Trophoblast cell (in vitro differentiated cells and primary cell): ENCODE results near the gene SLC6A9.

ENCODE experiments used
- DNase-seq, 2 donors: peaks; one replicate each; pipeline ENCODE4 v3.0.0-alpha.2; 2016
- H2AFZ ChIP-seq: 2 replicates; pipeline ENCODE4 v1.6.1; 2013; ENCODE audit warnings: low read length, moderate library complexity, mild to moderate bottlenecking; ENCODE audit not compliant: insufficient read depth, poor library complexity
- H2AK5ac ChIP-seq: 2 replicates; pipeline ENCODE4 v1.6.1; 2013; ENCODE audit warnings: mild to moderate bottlenecking, low read length
- H2BK120ac ChIP-seq: 2 replicates; pipeline ENCODE4 v1.6.1; 2013; ENCODE audit warnings: low read length, mild to moderate bottlenecking, moderate library complexity; ENCODE audit not compliant: insufficient read depth, poor library complexity
- H2BK12ac ChIP-seq: 2 replicates; pipeline ENCODE4 v1.6.1; 2013; ENCODE audit warnings: mild to moderate bottlenecking, low read length, moderate library complexity
- H2BK5ac ChIP-seq: 2 replicates; pipeline ENCODE4 v1.6.1; 2013; ENCODE audit warnings: low read length, low read depth, moderate library complexity, mild to moderate bottlenecking; ENCODE audit not compliant: poor library complexity
- H3K14ac ChIP-seq: 2 replicates; pipeline ENCODE4 v1.6.1; 2013; ENCODE audit warnings: mild to moderate bottlenecking, low read length
- H3K18ac ChIP-seq: 2 replicates; pipeline ENCODE4 v1.6.1; 2013; ENCODE audit warnings: mild to moderate bottlenecking, low read length
- H3K23ac ChIP-seq: 2 replicates; pipeline ENCODE4 v1.6.1; 2013; ENCODE audit warnings: low read length
- H3K27ac ChIP-seq: 2 replicates; pipeline ENCODE4 v1.5.1; 2013; ENCODE audit warnings: low read depth, mild to moderate bottlenecking, inconsistent platforms, low read length, moderate library complexity
- H3K27me3 ChIP-seq: 2 replicates; pipeline ENCODE4 v1.6.1; 2013; ENCODE audit warnings: inconsistent platforms, mild to moderate bottlenecking, low read length, moderate library complexity; ENCODE audit not compliant: insufficient read depth
- H3K36me3 ChIP-seq, 2 experiments: 1 replicate in 1 of 2; 2 replicates in 1 of 2; pipeline ENCODE4 v1.6.1; 2013; ENCODE audit warnings: low read length in 2 of 2, mild to moderate bottlenecking in 2 of 2, moderate library complexity in 1 of 2; ENCODE audit not compliant: insufficient read depth in 2 of 2, control insufficient read depth in 1 of 2
- H3K4ac ChIP-seq: 2 replicates; pipeline ENCODE4 v1.6.1; 2013; ENCODE audit warnings: low read depth, mild to moderate bottlenecking, low read length, moderate library complexity
- H3K4me1 ChIP-seq, 2 experiments: 1 replicate in 1 of 2; 2 replicates in 1 of 2; pipeline ENCODE4 v1.6.1; 2013; ENCODE audit warnings: low read length in 2 of 2, mild to moderate bottlenecking in 2 of 2, moderate library complexity in 1 of 2; ENCODE audit not compliant: insufficient read depth in 2 of 2, control insufficient read depth in 1 of 2
- H3K4me2 ChIP-seq: 2 replicates; pipeline ENCODE4 v1.6.1; 2013; ENCODE audit warnings: inconsistent platforms, mild to moderate bottlenecking, low read length, moderate library complexity
- H3K4me3 ChIP-seq: 2 replicates; pipeline ENCODE4 v1.5.1; 2013; ENCODE audit warnings: mild to moderate bottlenecking, low read depth, low read length, inconsistent platforms
- H3K79me1 ChIP-seq: one replicate; pipeline ENCODE4 v1.6.1; 2013; ENCODE audit warnings: low read length
- H3K79me2 ChIP-seq: 2 replicates; pipeline ENCODE4 v1.6.1; 2013; ENCODE audit warnings: low read length, mild to moderate bottlenecking; ENCODE audit not compliant: control insufficient read depth, insufficient read depth, poor library complexity
- H3K9ac ChIP-seq: 2 replicates; pipeline ENCODE4 v1.6.1; 2013; ENCODE audit warnings: mild to moderate bottlenecking, low read length
- H3K9me3 ChIP-seq: 2 replicates; pipeline ENCODE4 v1.6.1; 2013; ENCODE audit warnings: low read depth, mild to moderate bottlenecking, control low read depth, inconsistent platforms, low read length; ENCODE audit not compliant: insufficient read depth
- H4K12ac ChIP-seq: 2 replicates; pipeline ENCODE4 v1.6.1; 2013; ENCODE audit warnings: low read depth, mild to moderate bottlenecking, low read length, moderate library complexity
- H4K8ac ChIP-seq: 2 replicates; pipeline ENCODE4 v1.6.1; 2013; ENCODE audit warnings: low read depth, mild to moderate bottlenecking, low read length, moderate library complexity
- H4K91ac ChIP-seq: one replicate; pipeline ENCODE4 v1.6.1; 2013; ENCODE audit warnings: low read depth, mild to moderate bottlenecking, low read length, moderate library complexity
- WGBS: extraction: QIAGEN DNeasy Blood & Tissue Kit; methylation state at CpG from one replicate; pipeline ENCODE4 v1.1.7; 2013; ENCODE audit warnings: missing lambda C conversion rate; ENCODE audit not compliant: insufficient read length, insufficient coverage; ENCODE audit errors: extremely low coverage; 5-methylcytosine and 5-hydroxymethylcytosine counted together

The SLC6A9 gene

GRCh38 chr1:43982808-43983207 is 48.5 kb downstream of the SLC6A9 start:
- H3K79me1 ChIP-seq: peaks cover 8% of the 10 kb centered on the region
- no peak overlapping the region for H2BK5ac ChIP-seq
- H3K27ac ChIP-seq: no peak overlapping the region
- no peak overlapping the region for H3K4me3 ChIP-seq
- no peak overlapping the region for H3K18ac ChIP-seq
- peaks cover 43 to 45% of the 10 kb centered on the region in 2 experiments for H3K36me3 ChIP-seq
- no peaks in the 10 kb centered on the region for H3K27me3 ChIP-seq
- H3K4ac ChIP-seq: no peak overlapping the region
- H3K4me1 ChIP-seq: peaks cover 9 to 14% of the 10 kb centered on the region in 2 experiments
- H3K23ac ChIP-seq: no peak overlapping the region
- no peak overlapping the region for H4K91ac ChIP-seq
- DNase-seq: no peak
- no peak overlapping the region for H3K4me2 ChIP-seq
- H3K14ac ChIP-seq: no peak overlapping the region
- H3K79me2 ChIP-seq: peaks cover 9% of the 10 kb centered on the region
- peaks cover 1% of the 10 kb centered on the region for H3K9me3 ChIP-seq
- no CpG with 5 or more reads among the region's 15 CpGs for WGBS
- no peak overlapping the region for H2BK12ac ChIP-seq
- no peak overlapping the region for H4K8ac ChIP-seq
- no peak overlapping the region for H2BK120ac ChIP-seq
- no peak overlapping the region for H3K9ac ChIP-seq
- H2AFZ ChIP-seq: no peak overlapping the region
- H2AK5ac ChIP-seq: no peak overlapping the region
- H4K12ac ChIP-seq: no peak overlapping the region

GRCh38 chr1:43982241-43982640 is 49.0 kb downstream of the SLC6A9 start:
- Histone ChIP-seq H3K4me2 (no peak overlapping the region), H3K4me1 (peaks cover 9 to 14% of the 10 kb centered on the region in 2 experiments), H2AK5ac (no peak overlapping the region), H3K23ac (no peak overlapping the region), H3K4ac (no peak overlapping the region), H2BK12ac (no peak overlapping the region), H4K12ac (no peak overlapping the region), H2AFZ (no peak overlapping the region), H3K79me2 (peaks cover 9% of the 10 kb centered on the region), H3K4me3 (no peak overlapping the region), H3K9me3 (no peaks in the 10 kb centered on the region), H3K27ac (no peak overlapping the region), H3K18ac (no peak overlapping the region), H4K8ac (no peak overlapping the region), H2BK5ac (no peak overlapping the region), H2BK120ac (no peak overlapping the region), H3K27me3 (no peaks in the 10 kb centered on the region), H4K91ac (no peak overlapping the region), H3K14ac (no peak overlapping the region), H3K79me1 (peaks cover 8% of the 10 kb centered on the region), H3K36me3 (peaks cover 45 to 48% of the 10 kb centered on the region in 2 experiments), H3K9ac (no peak overlapping the region)
- DNase-seq: no peak
- no CpG with 5 or more reads among the region's 8 CpGs for WGBS

GRCh38 chr1:43981636-43982035 is 49.6 kb downstream of the SLC6A9 start:
- H3K79me2 ChIP-seq: peaks cover 9% of the 10 kb centered on the region
- H3K9me3 ChIP-seq: no peaks in the 10 kb centered on the region
- H3K4me2 ChIP-seq: no peak overlapping the region
- H3K23ac ChIP-seq: no peak overlapping the region
- no peak overlapping the region for H2AK5ac ChIP-seq
- no peak overlapping the region for H2BK120ac ChIP-seq
- H3K18ac ChIP-seq: no peak overlapping the region
- WGBS: no CpG with 5 or more reads among the region's 20 CpGs
- H3K79me1 ChIP-seq: peaks cover 8% of the 10 kb centered on the region
- H4K8ac ChIP-seq: no peak overlapping the region
- H3K27me3 ChIP-seq: no peaks in the 10 kb centered on the region
- no peak overlapping the region for H3K14ac ChIP-seq
- H3K4me1 ChIP-seq: peaks cover 9 to 14% of the 10 kb centered on the region in 2 experiments
- DNase-seq: no peak
- no peak overlapping the region for H2BK12ac ChIP-seq
- H3K4me3 ChIP-seq: no peak overlapping the region
- H3K36me3 ChIP-seq: peaks cover 49% of the 10 kb centered on the region in 2 experiments
- no peak overlapping the region for H4K12ac ChIP-seq
- no peak overlapping the region for H2BK5ac ChIP-seq
- no peak overlapping the region for H3K4ac ChIP-seq
- H4K91ac ChIP-seq: no peak overlapping the region
- H2AFZ ChIP-seq: no peak overlapping the region
- no peak overlapping the region for H3K9ac ChIP-seq
- no peak overlapping the region for H3K27ac ChIP-seq

- Histone ChIP-seq H2AK5ac (no peak overlapping the region), H3K36me3 (peaks cover 53 to 54% of the 10 kb centered on the region in 2 experiments), H3K4ac (no peak overlapping the region), H3K14ac (no peak overlapping the region), H3K23ac (no peak overlapping the region), H4K91ac (no peak overlapping the region), H2AFZ (no peak overlapping the region), H2BK120ac (no peak overlapping the region), H3K9ac (no peak overlapping the region), H2BK12ac (no peak overlapping the region), H4K12ac (no peak overlapping the region), H4K8ac (no peak overlapping the region), H3K27me3 (no peaks in the 10 kb centered on the region), H3K4me3 (no peak overlapping the region), H3K4me2 (no peak overlapping the region), H3K27ac (no peak overlapping the region), H3K4me1 (peaks cover 9 to 14% of the 10 kb centered on the region in 2 experiments), H3K79me2 (peaks cover 9% of the 10 kb centered on the region), H3K79me1 (peaks cover 8% of the 10 kb centered on the region), H3K9me3 (no peaks in the 10 kb centered on the region), H3K18ac (peak overlapping the region; percentile 18), H2BK5ac (no peak overlapping the region)
- no CpG with 5 or more reads among the region's 20 CpGs for WGBS
- DNase-seq: peak in 1 of 2 donors; percentile 35
Measured at GRCh38 chr1:43981135-43981491, 50.1 kb downstream of the SLC6A9 start.
